GM11168 (cell line): ENCODE results near the gene SPATA2L.

Experiments
- in situ Hi-C: fragments of 300-500 bp; cut with MboI; formaldehyde crosslinking; loops from one replicate; pipeline ENCODE4 v1.12.0; 2022; ENCODE audit warnings: low sequenced_read_pairs; ENCODE audit not compliant: unreplicated experiment

SPATA2L gene, protein sequence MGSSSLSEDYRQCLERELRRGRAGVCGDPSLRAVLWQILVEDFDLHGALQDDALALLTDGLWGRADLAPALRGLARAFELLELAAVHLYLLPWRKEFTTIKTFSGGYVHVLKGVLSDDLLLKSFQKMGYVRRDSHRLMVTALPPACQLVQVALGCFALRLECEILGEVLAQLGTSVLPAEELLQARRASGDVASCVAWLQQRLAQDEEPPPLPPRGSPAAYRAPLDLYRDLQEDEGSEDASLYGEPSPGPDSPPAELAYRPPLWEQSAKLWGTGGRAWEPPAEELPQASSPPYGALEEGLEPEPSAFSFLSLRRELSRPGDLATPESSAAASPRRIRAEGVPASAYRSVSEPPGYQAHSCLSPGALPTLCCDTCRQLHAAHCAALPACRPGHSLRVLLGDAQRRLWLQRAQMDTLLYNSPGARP

GRCh38 chr16:89701425-89702406 is at the start of gene SPATA2L:
SPATA2L (minus strand) TSS chr16:89701705; CDS start chr16:89701232, 473 bp downstream.
- in situ Hi-C loops: loop anchor here (10.0 kb wide), 1 partner anchor 163 kb away; no protein-coding TSS in a partner anchor

DNA sequence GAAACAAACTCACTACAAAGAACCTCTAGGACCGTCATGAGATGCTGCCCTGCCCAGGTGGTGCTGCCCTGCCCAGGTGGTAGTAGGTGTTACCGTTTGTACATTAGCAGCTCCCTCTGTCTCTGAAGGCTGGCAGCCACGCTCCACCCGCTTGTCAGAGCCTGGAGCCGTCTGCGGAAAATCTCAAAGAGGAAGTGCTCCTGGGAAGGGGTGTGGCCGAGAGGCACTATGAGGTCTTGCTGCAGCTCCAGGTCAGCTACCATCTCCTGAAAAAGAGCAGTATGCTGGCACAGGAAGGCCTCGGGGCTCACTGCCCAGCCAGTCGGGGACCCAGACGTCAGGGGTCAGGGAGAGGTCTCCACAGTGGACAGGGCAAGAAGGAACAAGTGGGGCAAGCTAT is 48.1 kb upstream of the SPATA2L start:
- in situ Hi-C loops: no loop called here

GRCh38 chr16:89748921-89749320 is 47.4 kb upstream of the SPATA2L start:
- in situ Hi-C loops: no loop called here

DNA sequence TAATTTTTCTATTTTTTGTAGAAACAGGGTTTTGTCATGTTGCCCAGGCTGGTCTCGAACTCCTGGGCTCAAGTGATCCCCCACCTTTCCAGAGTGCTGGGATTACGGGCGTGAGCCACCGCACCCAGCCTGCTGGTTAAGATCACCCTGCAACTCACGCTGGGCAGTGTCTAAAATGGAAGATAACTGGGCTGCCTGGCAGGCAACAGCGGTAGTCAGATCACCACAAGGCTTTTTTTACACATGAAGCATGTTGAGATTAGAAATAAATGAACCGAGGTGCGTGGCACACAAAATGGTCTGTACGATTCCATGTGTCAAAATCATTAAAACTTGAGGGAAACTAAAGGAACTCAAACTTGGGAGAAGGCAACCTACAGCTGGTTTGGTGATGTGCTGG is 46.6 kb upstream of the SPATA2L start:
- in situ Hi-C loops: no loop called here

GRCh38 chr16:89746043-89746442 is 44.5 kb upstream of the SPATA2L start:
- in situ Hi-C loops: no loop called here

DNA sequence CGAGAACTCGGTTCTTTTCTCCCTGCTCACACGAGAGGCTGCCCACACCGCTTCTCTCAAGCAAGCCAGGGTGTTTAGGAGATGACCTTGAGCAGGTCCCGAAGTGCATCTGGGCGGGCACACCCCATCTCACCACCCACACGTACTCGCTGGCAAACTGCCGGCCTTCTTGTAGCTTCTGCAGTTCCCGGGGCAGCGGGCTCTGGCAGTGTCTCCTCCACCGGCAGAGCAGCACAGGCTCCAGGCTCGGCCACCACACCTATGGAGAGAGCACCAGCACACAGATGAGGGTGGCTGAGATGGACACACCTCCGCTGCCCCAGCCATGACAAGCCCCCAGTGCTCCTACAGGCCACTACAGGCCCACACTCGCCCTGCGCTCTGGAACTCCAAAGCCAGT is 43.3 kb upstream of the SPATA2L start:
- in situ Hi-C loops: no loop called here

DNA sequence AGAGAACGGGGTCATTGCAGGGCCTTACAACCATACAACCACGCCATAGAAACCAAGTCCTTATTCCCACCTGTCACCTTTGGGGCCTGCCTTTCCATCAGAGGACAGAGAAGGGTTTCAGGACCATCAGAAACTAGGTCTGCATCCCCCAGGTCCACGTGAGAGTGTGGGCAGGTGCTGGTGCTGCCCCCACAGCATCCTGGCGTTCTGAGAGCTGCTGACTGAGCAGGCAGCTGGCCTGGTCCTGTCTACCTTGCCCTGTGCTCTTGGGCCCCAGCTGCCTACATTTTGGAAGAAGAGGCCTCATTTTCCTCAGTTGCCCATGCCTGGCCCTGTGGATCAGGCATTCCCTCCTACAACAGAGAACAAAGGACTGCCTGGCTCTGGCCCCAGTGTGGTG is 41.4 kb upstream of the SPATA2L start:
- in situ Hi-C loops: no loop called here

DNA sequence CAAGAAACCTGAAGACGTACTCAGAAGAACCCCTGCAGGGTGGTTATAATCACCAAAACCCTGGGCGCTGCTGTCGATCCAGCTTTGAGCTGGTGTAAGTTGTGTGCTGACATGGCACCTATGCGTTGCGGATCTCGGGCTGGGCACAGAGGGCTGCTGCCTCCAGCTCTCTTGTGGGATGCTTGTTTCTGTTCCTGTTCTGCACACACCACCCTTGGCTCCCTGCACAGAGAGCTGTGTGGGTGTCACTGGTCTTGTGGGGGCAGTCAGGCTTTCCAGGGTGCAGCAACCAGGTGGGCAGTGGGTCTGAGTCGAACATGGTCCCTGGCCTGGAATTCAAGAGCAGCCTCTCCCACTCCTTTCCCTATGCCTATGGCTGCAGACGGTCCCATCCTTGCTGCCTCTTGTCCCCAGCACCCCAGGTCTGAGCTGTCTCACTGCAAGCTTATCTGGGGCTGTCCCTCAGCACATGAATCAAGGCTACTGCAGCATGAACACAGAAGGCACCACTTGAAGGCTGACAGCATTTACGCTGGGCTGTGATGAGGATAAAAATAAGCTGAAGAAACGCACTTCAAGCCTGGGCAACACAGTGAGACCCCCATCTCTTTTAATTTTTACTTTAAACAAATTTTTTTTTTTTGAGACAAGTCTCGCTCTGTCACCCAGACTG is 40.0 kb upstream of the SPATA2L start:
- in situ Hi-C loops: no loop called here

DNA sequence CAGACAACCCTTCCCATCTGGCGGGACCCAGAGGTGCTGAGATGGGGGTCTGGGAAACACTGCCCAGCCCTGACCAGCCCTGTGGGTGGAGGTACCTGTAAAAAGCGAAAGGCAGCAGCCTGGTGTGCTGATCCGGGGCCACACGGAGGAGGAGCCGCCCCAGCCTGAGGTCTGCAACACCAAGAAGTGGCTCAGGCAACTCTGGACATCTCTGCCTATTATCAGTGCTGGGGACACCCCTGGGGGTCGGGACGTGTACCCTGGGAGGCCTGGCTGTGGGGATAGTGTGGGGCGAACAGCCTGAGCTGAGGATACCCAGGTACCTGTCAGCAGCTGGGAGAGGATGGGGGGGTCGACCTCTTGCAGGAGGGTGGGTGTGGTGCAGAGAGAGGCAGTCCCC is 37.9 kb upstream of the SPATA2L start:
- in situ Hi-C loops: no loop called here

- in situ Hi-C loops: no loop called here
Measured at GRCh38 chr16:89738538-89739317, 37.2 kb upstream of the SPATA2L start.

- in situ Hi-C loops: no loop called here
Measured at GRCh38 chr16:89738072-89738377, 36.5 kb upstream of the SPATA2L start.

- in situ Hi-C loops: no loop called here
Measured at GRCh38 chr16:89737341-89738071, 36.0 kb upstream of the SPATA2L start.

- in situ Hi-C loops: no loop called here
Measured at GRCh38 chr16:89736554-89736953, 35.0 kb upstream of the SPATA2L start.

GRCh38 chr16:89733792-89734191 is 32.3 kb upstream of the SPATA2L start:
- in situ Hi-C loops: no loop called here

DNA sequence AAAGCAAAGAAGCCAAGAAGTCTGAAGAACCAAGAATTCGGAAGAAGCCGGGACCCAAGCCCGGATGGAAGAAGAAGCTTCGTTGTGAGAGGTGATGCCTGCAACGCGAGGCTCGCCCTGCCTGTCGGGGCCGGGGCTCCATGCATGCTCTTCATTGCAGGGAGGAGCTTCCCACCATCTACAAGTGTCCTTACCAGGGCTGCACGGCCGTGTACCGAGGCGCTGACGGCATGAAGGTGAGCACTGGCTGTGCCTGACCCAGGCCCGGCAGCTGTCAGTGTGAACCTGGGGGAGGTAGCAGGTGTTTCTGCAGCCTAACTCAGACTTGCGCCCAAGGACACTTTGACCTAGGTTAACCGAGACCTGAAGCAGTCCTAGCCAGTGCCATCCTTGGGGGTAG is 31.8 kb upstream of the SPATA2L start:
- in situ Hi-C loops: no loop called here

DNA sequence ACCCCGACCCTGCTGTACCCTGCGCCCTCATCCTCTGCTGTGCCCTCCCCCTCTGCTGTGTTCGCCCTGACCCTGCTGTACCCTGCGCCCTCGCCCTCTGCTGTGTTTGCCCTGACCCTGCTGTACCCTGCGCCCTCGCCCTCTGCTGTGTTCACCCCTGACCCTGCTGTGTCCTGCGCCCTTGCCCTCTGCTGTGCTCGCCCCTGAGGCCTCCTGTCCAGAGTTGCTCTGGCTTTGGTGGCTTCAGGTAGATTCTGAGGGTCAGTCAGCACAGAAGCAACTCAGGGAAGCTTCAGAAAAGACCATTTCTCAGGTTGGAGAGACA is 31.4 kb upstream of the SPATA2L start:
- in situ Hi-C loops: no loop called here

GRCh38 chr16:89732142-89732917 is 30.8 kb upstream of the SPATA2L start:
- in situ Hi-C loops: no loop called here

GRCh38 chr16:89730610-89731234 is 29.2 kb upstream of the SPATA2L start:
- in situ Hi-C loops: no loop called here
